Measurements from ENCODE around the gene ELOVL1.

DNA sequence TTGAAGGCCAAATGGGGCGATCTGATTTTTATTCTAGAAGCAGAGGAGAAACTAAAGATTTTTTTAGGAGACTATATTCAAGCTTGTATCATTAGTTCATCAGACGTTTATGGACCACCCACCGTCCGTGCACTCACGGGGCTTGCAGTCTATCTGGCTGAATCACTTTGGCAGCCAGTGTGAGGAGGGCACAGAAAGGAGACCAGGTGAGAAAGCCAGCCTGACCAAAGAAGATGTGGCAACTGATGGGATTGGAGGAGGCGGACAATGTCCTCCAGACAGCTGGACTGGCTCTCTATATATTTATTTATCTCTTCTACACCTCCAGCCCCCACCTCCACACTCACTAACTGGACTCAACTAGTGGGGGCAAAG is 822 bp upstream of the ELOVL1 start:
- no peak for TF ChIP-seq ZMYM2 (CRISPR knock-in tag; IDR thresholded peaks at IDR 0.05)
- no peak for TF ChIP-seq TARDBP (CRISPR knock-in tag; IDR thresholded peaks at IDR 0.05)
- TF ChIP-seq TAF1 (CRISPR knock-in tag; IDR thresholded peaks at IDR 0.05): no peak
- TF ChIP-seq, protein P1, sequence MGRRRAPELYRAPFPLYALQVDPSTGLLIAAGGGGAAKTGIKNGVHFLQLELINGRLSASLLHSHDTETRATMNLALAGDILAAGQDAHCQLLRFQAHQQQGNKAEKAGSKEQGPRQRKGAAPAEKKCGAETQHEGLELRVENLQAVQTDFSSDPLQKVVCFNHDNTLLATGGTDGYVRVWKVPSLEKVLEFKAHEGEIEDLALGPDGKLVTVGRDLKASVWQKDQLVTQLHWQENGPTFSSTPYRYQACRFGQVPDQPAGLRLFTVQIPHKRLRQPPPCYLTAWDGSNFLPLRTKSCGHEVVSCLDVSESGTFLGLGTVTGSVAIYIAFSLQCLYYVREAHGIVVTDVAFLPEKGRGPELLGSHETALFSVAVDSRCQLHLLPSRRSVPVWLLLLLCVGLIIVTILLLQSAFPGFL (CRISPR knock-in tag; IDR thresholded peaks at IDR 0.05): no peak
- TF ChIP-seq, protein P2, sequence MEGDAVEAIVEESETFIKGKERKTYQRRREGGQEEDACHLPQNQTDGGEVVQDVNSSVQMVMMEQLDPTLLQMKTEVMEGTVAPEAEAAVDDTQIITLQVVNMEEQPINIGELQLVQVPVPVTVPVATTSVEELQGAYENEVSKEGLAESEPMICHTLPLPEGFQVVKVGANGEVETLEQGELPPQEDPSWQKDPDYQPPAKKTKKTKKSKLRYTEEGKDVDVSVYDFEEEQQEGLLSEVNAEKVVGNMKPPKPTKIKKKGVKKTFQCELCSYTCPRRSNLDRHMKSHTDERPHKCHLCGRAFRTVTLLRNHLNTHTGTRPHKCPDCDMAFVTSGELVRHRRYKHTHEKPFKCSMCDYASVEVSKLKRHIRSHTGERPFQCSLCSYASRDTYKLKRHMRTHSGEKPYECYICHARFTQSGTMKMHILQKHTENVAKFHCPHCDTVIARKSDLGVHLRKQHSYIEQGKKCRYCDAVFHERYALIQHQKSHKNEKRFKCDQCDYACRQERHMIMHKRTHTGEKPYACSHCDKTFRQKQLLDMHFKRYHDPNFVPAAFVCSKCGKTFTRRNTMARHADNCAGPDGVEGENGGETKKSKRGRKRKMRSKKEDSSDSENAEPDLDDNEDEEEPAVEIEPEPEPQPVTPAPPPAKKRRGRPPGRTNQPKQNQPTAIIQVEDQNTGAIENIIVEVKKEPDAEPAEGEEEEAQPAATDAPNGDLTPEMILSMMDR (CRISPR knock-in tag; IDR thresholded peaks at IDR 0.05): no peak
- TF ChIP-seq ZNF75D (CRISPR knock-in tag; IDR thresholded peaks at IDR 0.05; ENCODE audit: borderline replicate concordance): no peak
- no peak for TF ChIP-seq CREB1 (IDR thresholded peaks at IDR 0.05)
- TF ChIP-seq CREB1 (CRISPR knock-in tag; IDR thresholded peaks at IDR 0.05): no peak
- no peak for TF ChIP-seq MAFK (conservative IDR thresholded peaks at IDR 0.05 in 1 of 2, IDR thresholded peaks at IDR 0.05 in 1 of 2; ENCODE audit: low read length in 2 of 2)
